Activated CD8-positive, alpha-beta T cell treated with anti-CD3 and anti-CD28 coated beads, Interleukin-2, amount 10 ng/mL, durations not matched to agents 7 days and 5 days (primary cell): Measurements from ENCODE around the gene ELFN1. TPM values are rescaled to one million over a fixed set of nuclear protein-coding genes. Genes with fewer than 3 reads are reported as not detected.

Source experiments
- ATAC-seq: fragments of 150-1000 bp; cut with Tn5 transposase; one replicate; pipeline ENCODE4 v1.10.0; 2021; ENCODE audit warnings: moderate library complexity
- CTCF ChIA-PET: fragments of 350-600 bp; sonication (Branson Sonifier 250); formaldehyde crosslinking; loops from one replicate; lab custom pipeline; 2021; ENCODE audit warnings: antibody characterized with exemption; lab: Charles Lee
- POLR2A ChIA-PET: fragments of 350-600 bp; sonication (Branson Sonifier 250); formaldehyde crosslinking; loops from one replicate; lab custom pipeline; 2021; ENCODE audit warnings: antibody characterized with exemption; lab: Charles Lee
- DNase-seq: peaks from one replicate; pipeline ENCODE4 v3.0.0-alpha.2; 2020
- H3K27ac Mint-ChIP-seq: one replicate; pipeline ENCODE4 v1.8.0; 2021; ENCODE audit warnings: mild to moderate bottlenecking, mixed read lengths
- H3K27me3 Mint-ChIP-seq: one replicate; pipeline ENCODE4 v1.8.0; 2021; ENCODE audit warnings: low read depth, mixed read lengths
- H3K36me3 Mint-ChIP-seq: one replicate; pipeline ENCODE4 v1.8.0; 2021; ENCODE audit warnings: low read depth, mixed read lengths
- H3K4me1 Mint-ChIP-seq: one replicate; pipeline ENCODE4 v1.8.0; 2021; ENCODE audit warnings: low read depth, mixed read lengths
- H3K4me3 Mint-ChIP-seq: one replicate; pipeline ENCODE4 v1.8.0; 2021; ENCODE audit warnings: mild to moderate bottlenecking, mixed read lengths
- H3K9me3 Mint-ChIP-seq: one replicate; pipeline ENCODE4 v1.8.0; 2022; ENCODE audit warnings: mixed read lengths; ENCODE audit not compliant: insufficient read depth
- total RNA-seq, 2 experiments: library from RNA; stranded (reverse); gene quantifications; one replicate each; pipeline ENCODE4 v1.2.3, GENCODE V29; 2021

Gene ELFN1
- total RNA-seq, 2 experiments from 2014 or later, result not detected

DNA sequence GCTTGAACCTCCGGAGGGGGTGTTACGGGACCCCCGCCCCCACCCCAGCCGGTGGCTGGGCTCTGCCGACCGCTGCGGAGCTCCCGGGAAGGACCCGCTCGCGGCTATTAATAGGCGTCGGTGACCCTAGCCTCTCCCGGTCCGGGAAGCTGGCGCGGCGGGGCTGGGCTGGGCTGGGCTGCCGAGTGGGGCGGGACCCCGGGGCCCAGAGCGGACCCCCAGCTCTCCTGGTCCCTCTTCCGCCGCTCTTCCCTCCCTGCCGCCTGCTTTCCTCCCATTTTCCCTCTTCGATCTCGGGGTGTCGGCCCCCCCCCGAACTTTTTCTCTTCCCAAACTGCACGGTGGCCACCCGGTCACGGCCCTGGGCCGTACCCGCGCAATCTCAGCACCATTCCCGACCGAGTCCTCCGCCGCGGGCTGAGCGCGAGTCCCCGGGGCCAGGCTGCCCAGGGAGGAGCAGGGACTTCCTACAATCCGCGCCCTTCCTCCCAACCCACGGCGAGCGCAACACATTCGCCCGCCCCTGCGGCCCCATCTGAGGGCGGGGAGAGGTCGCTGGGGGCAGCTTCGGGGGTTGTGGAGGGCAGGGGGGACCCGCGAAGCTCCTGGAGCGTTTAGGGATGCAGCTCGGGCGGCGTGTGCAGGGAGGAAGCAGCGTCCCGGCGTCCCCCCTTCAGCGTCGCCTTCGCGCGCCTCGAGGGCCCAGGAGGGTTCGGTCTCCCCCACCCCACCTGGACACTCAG, 3.1 kb upstream of the ELFN1 start:
- no peak overlapping the region for H3K4me3 Mint-ChIP-seq
- peaks cover 4% of the 10 kb centered on the region for H3K4me1 Mint-ChIP-seq
- H3K27me3 Mint-ChIP-seq, result peaks cover 38% of the 10 kb centered on the region
- CTCF ChIA-PET, result no interaction called here
- H3K27ac Mint-ChIP-seq, result no peak overlapping the region
- ATAC-seq, result no peak
- no peak for DNase-seq
- no peaks in the 10 kb centered on the region for H3K36me3 Mint-ChIP-seq
- POLR2A ChIA-PET, result no interaction called here
- no peaks in the 10 kb centered on the region for H3K9me3 Mint-ChIP-seq

DNA sequence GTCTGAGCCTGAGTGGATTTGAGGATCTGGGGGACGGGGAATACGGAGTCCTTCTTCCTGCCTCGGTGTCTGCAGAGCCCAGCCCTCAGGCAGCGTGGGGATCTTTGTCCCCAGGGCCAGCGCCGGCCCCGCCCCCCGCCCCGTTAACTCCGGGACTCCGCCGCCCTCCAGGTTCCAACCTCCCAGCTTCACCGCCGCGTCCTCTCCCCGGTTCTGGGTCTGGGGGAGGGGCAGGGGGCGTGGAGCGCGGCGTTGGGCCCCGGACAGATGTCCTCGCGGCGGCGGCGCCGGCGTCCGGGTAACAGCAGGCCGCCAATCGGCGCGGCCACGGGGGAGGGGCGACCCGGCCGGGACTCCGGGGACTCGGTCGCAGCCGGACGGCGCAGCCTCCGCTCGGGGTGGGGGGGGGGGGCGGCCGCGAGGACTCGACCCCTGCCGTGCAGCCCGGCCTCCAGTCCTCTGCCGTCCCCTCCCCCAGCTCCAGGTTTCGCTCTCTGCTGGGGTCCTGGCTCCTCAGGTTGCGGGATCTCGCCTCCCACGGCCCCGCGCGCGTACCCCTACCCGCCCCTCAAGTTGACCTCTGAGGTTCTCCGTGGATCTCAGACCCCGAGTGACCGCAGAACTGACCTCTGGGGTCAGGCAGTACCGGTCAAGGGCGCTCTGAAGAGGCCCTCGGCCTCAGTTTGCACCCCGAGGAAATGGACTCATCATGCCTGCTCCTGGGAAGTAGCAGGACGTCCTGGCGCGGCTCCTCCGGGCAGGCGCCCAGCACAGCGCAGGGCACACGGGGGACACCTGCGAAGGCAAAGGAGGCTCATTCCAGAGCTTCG, 2.3 kb upstream of the ELFN1 start:
- Mint-ChIP-seq H3K27ac (no peak overlapping the region), H3K4me3 (no peak overlapping the region), H3K36me3 (no peaks in the 10 kb centered on the region), H3K9me3 (no peaks in the 10 kb centered on the region), H3K4me1 (peaks cover 4% of the 10 kb centered on the region), H3K27me3 (peaks cover 37% of the 10 kb centered on the region)
- no peak for DNase-seq
- ATAC-seq, result no peak
- POLR2A ChIA-PET, result no interaction called here
- CTCF ChIA-PET, result no interaction called here

DNA sequence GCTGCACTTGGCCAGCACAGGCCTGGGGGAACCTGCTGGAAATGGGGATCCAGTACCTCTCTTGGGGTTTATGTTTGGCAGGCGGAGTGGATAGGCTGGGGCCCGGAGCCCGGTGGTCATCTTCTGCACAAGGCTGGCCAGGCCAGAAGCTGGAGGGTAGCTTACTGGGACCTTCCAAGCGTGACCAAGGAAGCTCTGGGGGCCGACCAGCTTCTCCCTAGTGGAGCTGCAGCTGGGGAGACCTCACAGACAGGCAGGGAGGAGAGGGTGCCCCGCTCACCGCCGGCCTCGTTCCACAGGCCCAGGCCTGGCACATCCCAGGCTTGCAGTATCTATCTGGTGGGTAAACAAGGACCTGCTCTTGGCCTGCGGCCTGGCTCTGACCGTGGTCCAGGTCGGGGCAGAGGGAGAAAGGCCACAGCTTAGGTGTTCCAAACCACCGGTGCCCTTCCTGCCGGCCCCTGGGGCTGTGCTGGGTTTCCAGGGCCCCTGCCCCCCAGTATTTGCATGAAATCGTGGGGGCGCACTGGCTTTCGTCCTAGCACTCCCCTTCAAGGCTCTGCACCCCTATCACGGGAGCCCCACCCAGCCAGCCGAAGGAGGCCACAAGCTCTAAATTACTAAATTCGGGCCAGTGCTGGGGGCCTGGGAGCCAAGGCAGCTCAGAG, 1.5 kb upstream of the ELFN1 start:
- DNase-seq (no peak), ATAC-seq (no peak)
- CTCF ChIA-PET, result no interaction called here
- no peaks in the 10 kb centered on the region for H3K36me3 Mint-ChIP-seq
- no peaks in the 10 kb centered on the region for H3K9me3 Mint-ChIP-seq
- no peak overlapping the region for H3K27ac Mint-ChIP-seq
- H3K27me3 Mint-ChIP-seq, result peaks cover 32% of the 10 kb centered on the region
- H3K4me1 Mint-ChIP-seq, result peaks cover 4% of the 10 kb centered on the region
- H3K4me3 Mint-ChIP-seq, result no peak overlapping the region
- POLR2A ChIA-PET, result no interaction called here

DNA sequence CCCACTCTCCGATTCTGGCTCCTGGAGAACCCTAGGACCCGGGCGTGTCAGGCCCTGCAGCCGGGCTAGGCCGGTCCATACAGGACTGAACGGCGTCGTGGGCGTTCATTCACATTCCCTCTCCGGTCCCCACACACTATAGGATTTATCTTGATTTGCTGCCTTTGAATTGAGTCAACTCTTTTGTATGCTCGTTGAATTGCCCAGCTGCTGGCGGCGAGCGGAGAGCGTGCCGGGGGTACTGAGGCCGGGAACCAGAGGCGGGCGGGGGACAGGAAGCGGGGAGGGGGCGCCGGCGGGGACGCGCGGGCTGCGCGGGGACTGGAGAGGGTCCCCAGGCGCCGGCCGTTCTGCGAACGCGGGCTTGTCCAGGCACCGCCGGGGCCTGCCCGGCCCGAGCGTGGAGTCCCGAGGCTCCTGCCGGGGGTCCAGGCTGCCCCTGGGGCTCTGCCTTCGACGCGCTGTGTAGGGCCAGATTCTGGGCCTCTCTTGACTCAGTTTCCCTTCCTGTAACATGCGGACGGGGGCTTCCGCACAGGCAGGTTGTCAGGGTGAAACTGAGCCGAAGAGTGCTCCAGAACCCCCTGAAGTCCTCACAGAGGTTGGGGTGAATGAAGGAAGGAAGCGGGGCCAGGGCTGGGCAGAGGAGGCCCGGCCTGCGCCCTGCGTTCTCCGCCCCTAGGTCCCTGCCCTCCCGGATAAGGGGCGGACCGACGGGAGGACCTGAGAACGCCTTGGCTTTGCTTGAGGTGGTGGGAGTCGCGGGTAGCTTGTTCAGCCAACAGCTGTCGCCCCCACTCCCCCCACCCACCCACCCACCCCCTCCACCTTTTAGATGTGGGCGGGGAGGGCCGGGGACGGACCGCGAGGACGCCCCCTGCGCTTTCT, 769 bp upstream of the ELFN1 start:
- no peak for ATAC-seq
- no peak overlapping the region for H3K27ac Mint-ChIP-seq
- ChIA-PET CTCF (no interaction called here), POLR2A (no interaction called here)
- H3K27me3 Mint-ChIP-seq, result peaks cover 28% of the 10 kb centered on the region
- H3K36me3 Mint-ChIP-seq, result no peaks in the 10 kb centered on the region
- no peaks in the 10 kb centered on the region for H3K9me3 Mint-ChIP-seq
- no peak for DNase-seq
- H3K4me3 Mint-ChIP-seq, result no peak overlapping the region
- peaks cover 4% of the 10 kb centered on the region for H3K4me1 Mint-ChIP-seq

DNA sequence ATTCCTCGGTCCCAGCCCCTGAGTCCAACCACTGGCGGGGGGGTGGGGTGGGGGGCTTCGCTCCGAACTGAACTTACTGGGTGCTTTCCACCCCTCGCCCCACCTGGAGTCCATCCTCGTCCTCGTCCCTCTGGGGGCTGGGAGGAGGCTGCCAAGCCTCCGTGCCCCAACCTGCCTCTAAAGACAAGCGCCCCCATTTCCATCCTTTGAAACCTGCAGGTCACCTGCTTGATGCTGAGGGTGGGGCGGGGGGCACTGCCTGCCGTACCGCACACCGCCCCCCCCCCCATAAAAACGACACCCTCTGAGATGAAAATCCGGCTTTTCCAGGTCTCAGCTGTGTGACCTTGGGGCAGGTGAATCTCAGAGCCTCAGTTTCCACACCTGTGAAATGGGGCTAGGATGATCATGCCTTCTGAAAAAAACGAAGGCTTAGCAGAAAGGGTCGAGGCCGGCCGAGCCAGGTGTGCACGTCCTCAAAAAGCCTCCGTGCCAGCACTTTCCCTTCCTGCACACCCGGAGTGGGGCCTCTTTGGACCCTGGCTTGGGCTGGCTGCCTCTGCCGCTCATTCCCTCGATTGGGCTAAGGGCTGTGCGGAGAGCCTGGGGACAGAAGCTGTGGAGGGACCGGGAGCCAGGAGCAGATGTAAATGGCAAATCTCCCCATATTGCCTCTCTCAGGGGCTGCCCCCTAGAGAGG, 967 bp downstream of the ELFN1 start:
- H3K4me3 Mint-ChIP-seq, result no peak overlapping the region
- ATAC-seq (no peak), DNase-seq (no peak)
- no peak overlapping the region for H3K27ac Mint-ChIP-seq
- no peaks in the 10 kb centered on the region for H3K9me3 Mint-ChIP-seq
- POLR2A ChIA-PET, result no interaction called here
- H3K36me3 Mint-ChIP-seq, result no peaks in the 10 kb centered on the region
- H3K4me1 Mint-ChIP-seq, result peaks cover 4% of the 10 kb centered on the region
- peaks cover 28% of the 10 kb centered on the region for H3K27me3 Mint-ChIP-seq
- CTCF ChIA-PET, result no interaction called here

DNA sequence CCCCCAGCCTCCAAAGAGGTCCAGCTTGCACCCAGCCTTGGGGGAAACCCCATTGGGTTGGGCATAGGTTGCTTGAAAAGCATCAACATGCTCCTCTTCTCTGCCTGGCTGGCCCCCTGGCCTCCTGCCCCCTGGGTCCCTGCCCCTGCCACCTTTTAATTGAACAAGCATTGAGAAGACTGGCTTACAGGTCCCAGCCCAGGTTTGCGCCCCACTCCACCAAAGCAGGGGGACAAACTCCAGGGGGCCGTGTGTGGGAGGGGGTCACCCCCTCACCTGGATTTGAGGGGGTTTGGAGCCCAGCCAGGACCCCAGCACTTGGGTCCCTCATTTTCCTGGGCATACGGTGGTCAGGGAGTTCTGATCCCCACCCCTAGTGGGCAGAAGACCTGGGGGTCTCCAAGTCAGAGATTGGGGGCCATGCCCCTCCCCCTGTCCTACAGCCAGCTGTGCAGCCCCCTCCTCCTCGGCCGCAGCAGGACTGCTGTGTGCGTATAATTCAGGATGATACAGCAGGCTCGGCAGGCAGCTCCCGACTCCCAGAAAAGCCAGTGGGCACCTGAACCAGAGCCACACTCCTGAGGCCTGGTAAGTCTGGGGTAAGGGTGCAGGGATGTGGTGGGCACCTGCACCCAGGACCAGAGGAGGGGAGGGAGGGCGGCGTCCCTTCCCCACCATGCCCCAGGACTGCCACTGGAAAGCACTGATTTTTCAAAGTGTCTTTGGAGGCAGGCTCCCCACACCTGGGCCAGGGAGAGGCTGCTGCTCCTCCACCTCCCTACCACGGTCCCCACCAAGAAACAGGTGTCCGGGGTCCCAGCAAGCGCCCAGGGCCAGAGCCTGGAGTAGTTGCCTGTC, 1.7 kb downstream of the ELFN1 start:
- Mint-ChIP-seq H3K9me3 (no peaks in the 10 kb centered on the region), H3K4me3 (no peak overlapping the region), H3K36me3 (no peaks in the 10 kb centered on the region), H3K27me3 (peaks cover 28% of the 10 kb centered on the region), H3K4me1 (peaks cover 4% of the 10 kb centered on the region), H3K27ac (no peak overlapping the region)
- no peak for DNase-seq
- ChIA-PET POLR2A (no interaction called here), CTCF (no interaction called here)
- ATAC-seq, result no peak

DNA sequence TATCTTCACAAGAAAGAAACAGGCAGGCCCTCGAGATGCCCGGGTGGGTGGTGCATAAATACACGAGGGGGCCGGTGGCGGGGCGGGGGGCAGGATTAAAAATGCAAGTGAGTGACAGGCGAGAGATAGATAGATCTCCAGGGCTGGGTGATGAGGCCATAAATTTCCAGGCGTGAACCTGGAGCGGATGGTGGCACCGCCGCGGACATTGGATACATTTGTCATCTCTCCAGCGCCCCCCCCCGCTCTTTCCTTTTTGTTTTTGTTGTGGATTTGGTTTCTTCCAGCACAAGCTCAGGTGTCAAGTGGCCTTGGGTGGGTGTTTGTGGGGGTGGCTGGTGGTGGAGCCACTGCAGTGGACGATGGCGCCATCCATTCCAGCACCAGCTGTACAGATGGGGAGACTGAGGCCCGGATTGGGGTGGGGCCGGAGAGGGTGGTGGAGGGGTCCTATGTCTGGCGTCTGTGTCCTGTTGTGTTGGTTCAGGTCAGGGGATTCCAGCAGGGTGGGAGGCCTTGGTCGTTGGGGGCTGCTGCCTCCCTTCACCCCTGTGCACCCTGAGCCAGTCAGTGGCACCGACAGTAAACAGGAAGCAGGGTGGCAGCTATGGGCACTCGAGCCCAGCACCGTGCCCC, 2.9 kb downstream of the ELFN1 start:
- peaks cover 24% of the 10 kb centered on the region for H3K27me3 Mint-ChIP-seq
- H3K36me3 Mint-ChIP-seq, result no peaks in the 10 kb centered on the region
- H3K9me3 Mint-ChIP-seq, result no peaks in the 10 kb centered on the region
- ATAC-seq (no peak), DNase-seq (no peak)
- no peak overlapping the region for H3K27ac Mint-ChIP-seq
- peaks cover under 1% of the 10 kb centered on the region for H3K4me1 Mint-ChIP-seq
- POLR2A ChIA-PET, result no interaction called here
- CTCF ChIA-PET, result no interaction called here
- H3K4me3 Mint-ChIP-seq, result no peak overlapping the region

DNA sequence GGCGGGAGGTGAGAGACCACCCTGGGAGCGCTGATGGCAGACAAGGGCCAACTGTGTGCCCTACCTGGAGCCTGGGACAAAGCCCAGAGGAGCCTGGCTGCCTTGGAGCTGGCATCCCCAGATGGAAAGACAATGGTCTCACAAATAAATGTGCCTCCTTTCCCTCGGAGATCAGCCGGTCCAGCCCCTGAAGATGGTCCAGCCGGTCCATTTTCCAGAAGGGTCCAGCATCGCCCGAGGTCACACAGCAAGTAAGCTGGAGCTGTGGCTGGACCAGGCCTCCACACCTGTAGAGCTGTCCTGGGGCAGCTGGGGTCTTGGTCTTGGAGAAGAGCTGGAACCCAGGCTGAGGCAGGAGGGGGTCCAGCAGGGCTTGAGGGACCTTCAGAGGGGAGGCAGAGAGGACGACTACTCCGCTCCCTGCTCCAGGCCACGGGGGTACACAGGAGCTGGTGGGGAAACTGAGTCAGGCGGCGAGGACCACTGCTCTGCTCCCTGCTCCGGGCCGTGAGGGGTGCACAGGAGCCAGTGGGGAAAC, 3.6 kb downstream of the ELFN1 start:
- no peak overlapping the region for H3K27ac Mint-ChIP-seq
- peaks cover 17% of the 10 kb centered on the region for H3K27me3 Mint-ChIP-seq
- ChIA-PET POLR2A (no interaction called here), CTCF (no interaction called here)
- no peaks in the 10 kb centered on the region for H3K4me1 Mint-ChIP-seq
- H3K36me3 Mint-ChIP-seq, result no peaks in the 10 kb centered on the region
- H3K4me3 Mint-ChIP-seq, result no peak overlapping the region
- H3K9me3 Mint-ChIP-seq, result no peaks in the 10 kb centered on the region
- no peak for ATAC-seq
- DNase-seq, result no peak

DNA sequence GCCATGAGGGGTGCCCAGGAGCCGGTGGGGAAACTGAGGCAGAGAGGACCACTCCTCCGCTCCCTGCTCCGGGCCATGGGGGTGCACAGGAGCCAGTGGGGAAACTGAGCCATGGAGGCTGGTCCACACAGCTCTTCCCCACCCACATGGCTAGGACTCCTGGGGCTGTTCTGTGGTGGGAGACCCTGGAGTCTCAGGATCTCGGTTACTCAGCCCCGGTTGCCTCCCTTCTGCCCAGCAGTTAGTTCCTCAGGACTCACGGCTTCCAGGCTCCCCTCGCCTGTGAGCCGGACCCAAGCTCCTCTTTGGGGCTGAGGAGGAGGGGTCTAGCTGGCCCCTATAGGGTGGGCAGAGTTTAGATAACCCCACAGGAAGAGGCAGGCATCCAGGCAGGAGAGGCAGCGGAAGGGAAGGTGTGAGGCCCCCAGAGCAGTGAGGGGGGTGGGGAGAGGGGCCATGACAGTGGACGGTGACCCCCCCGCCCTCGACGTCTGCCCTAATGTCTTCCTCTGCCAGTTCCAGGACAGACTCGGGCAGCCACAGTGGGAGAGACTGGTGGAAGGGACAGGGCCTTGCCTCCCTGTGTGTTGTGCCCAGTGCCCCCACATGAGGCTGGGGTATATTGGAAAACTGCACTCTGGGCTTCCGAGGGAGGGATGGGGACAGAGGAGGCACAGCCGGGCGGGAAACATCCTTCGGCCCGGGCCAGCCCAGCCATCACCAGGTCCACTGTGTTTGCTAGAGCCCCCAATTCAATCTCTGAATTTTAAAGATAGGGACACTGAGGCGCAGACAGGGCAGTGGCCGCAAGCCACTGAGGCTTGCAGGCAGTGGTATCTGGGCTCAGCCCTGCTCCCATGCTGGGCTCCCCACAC, 4.3 kb downstream of the ELFN1 start:
- H3K27ac Mint-ChIP-seq, result no peak overlapping the region
- CTCF ChIA-PET, result no interaction called here
- H3K27me3 Mint-ChIP-seq, result peaks cover 12% of the 10 kb centered on the region
- H3K9me3 Mint-ChIP-seq, result no peaks in the 10 kb centered on the region
- no peaks in the 10 kb centered on the region for H3K36me3 Mint-ChIP-seq
- H3K4me1 Mint-ChIP-seq, result no peaks in the 10 kb centered on the region
- no peak for DNase-seq
- H3K4me3 Mint-ChIP-seq, result no peak overlapping the region
- ATAC-seq, result no peak
- POLR2A ChIA-PET, result no interaction called here
